ENCODE results near the gene KRT75. TPM values are rescaled to one million over a fixed set of nuclear protein-coding genes. Genes with fewer than 3 reads are reported as not detected.

Gene KRT75
- polyA plus RNA-seq, 1 donor (not counting 4 experiments of a cell fraction or from before 2014, with no cell fraction given), result 59.4 TPM

DNA sequence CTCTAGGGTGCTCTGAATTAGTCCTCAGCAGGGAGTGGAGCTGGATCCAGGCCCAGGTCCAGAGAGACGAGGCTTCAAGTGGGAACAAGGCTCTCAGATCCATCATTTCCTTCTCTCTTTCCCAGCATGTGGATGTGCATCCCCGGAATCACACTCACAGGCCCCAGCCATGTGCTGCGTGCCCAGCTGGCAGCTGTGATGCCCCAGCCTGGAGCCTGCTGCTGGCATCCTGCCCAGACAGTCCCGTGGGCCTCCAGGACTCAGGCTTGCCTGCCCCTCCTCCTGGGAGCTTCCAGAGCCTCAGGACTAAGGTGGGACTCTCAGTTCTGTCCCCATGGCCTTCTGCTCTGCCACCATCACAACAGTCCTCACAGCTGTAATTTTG, 42.6 kb downstream of the KRT75 start:
- Histone ChIP-seq H3K4me1 (ENCODE audit: control insufficient read depth, extremely low read depth, insufficient read depth, low read length) (peaks cover 52% of the 10 kb centered on the region), H4K20me1 (ENCODE audit: control insufficient read depth, extremely low read depth, insufficient read depth, low read length) (no peaks in the 10 kb centered on the region), H3K9me1 (ENCODE audit: control insufficient read depth, extremely low read depth, insufficient read depth, low read length) (no peaks in the 10 kb centered on the region), H2AFZ (ENCODE audit: control insufficient read depth, low read length) (peak overlapping the region; percentile 11), H3K9me3 (ENCODE audit: control insufficient read depth, low read depth, low read length) (no peaks in the 10 kb centered on the region), H3K27me3 (ENCODE audit: control insufficient read depth, extremely low read depth, insufficient read depth, low read length) (no peaks in the 10 kb centered on the region), H3K9ac (ENCODE audit: control insufficient read depth, extremely low read depth, insufficient read depth, low read length) (peak overlapping the region; percentile 32), H3K79me2 (ENCODE audit: control insufficient read depth, insufficient read depth, low read length) (no peaks in the 10 kb centered on the region), H3K4me2 (ENCODE audit: control insufficient read depth, extremely low read depth, insufficient read depth, low read depth, low read length) (peak overlapping the region; percentile 17), H3K36me3 (ENCODE audit: control insufficient read depth in 2 of 2, extremely low read depth in 1 of 2, insufficient read depth in 2 of 2, low read length in 2 of 2) (no peaks in the 10 kb centered on the region), H3K4me3 (ENCODE audit: control insufficient read depth in 2 of 3, extremely low read depth in 1 of 3, insufficient read depth in 2 of 3, low read depth in 1 of 3, low read length in 3 of 3) (peak overlapping the region in 1 of 3 experiments; percentile 4), H3K27ac (ENCODE audit: control insufficient read depth, insufficient read depth, low read length) (peak overlapping the region; percentile 48)
- FAIRE-seq (peak; percentile 63), DNase-seq (ENCODE audit: low read depth, low spot score) (no peak)
- dilution Hi-C loops (cut with MboI; ENCODE audit: extremely low pct_ligation_motif_present, low sequenced_read_pairs), result no loop called here
- TF ChIP-seq EZH2 (IDR thresholded peaks at IDR 0.05; ENCODE audit: low read length), result no peak
- TF ChIP-seq, protein P1, sequence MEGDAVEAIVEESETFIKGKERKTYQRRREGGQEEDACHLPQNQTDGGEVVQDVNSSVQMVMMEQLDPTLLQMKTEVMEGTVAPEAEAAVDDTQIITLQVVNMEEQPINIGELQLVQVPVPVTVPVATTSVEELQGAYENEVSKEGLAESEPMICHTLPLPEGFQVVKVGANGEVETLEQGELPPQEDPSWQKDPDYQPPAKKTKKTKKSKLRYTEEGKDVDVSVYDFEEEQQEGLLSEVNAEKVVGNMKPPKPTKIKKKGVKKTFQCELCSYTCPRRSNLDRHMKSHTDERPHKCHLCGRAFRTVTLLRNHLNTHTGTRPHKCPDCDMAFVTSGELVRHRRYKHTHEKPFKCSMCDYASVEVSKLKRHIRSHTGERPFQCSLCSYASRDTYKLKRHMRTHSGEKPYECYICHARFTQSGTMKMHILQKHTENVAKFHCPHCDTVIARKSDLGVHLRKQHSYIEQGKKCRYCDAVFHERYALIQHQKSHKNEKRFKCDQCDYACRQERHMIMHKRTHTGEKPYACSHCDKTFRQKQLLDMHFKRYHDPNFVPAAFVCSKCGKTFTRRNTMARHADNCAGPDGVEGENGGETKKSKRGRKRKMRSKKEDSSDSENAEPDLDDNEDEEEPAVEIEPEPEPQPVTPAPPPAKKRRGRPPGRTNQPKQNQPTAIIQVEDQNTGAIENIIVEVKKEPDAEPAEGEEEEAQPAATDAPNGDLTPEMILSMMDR (optimal IDR thresholded peaks at IDR 0.05 in 1 of 3, IDR thresholded peaks at IDR 0.05 in 1 of 3, conservative IDR thresholded peaks at IDR 0.05 in 1 of 3; ENCODE audit: extremely low read depth in 1 of 3, insufficient read depth in 2 of 3, low read length in 3 of 3), result no peak

DNA sequence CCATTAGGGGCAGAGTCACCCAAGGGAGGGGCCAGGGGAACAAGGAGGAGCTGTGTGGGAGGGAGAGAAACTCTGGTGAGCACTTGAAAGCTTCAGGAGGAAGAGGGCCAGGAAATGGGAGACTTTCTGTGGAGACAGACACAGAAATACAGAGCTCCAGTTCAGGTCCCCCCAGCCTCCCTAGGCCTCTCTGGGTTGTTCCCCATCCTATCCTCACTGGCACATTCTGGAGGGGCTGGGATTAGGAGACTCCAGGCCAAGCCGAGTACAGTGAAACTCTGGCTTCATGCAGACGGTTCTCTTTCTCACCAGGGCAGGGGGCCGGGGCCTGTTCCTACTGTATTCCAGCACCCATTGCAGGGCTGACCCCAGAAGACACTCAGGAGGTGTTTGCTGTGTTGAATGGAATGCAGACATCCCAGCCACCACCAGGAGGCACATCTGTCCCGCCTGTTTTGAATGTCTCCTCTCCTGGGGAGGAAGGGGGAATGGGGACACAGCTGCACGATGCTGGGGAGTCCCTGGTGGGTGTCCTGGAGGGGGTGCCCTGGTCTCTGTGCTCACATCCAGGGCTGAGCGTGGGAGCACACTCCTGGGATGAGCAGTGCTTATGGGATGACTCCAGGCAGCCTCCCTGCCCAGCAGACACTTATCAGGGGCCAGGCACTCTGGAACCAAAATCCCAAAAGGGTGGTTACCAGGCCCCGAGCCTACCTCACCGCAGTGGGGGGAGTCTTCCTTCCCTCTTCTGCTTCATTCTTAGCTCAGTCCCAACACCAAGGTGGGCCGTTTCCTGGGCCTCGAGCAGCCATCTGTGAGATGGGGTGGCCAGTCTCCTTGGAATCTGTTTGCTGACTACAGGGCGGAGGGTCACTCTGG, 43.2 kb downstream of the KRT75 start:
- DNase-seq (ENCODE audit: low read depth, low spot score) (no peak), FAIRE-seq (peak; percentile 90)
- Histone ChIP-seq H3K4me2 (ENCODE audit: control insufficient read depth, extremely low read depth, insufficient read depth, low read depth, low read length) (peak overlapping the region; percentile 17), H4K20me1 (ENCODE audit: control insufficient read depth, extremely low read depth, insufficient read depth, low read length) (no peaks in the 10 kb centered on the region), H3K27me3 (ENCODE audit: control insufficient read depth, extremely low read depth, insufficient read depth, low read length) (no peaks in the 10 kb centered on the region), H3K9ac (ENCODE audit: control insufficient read depth, extremely low read depth, insufficient read depth, low read length) (peak overlapping the region; percentile 32), H3K36me3 (ENCODE audit: control insufficient read depth in 2 of 2, extremely low read depth in 1 of 2, insufficient read depth in 2 of 2, low read length in 2 of 2) (no peaks in the 10 kb centered on the region), H3K27ac (ENCODE audit: control insufficient read depth, insufficient read depth, low read length) (peak overlapping the region; percentile 48), H3K79me2 (ENCODE audit: control insufficient read depth, insufficient read depth, low read length) (no peaks in the 10 kb centered on the region), H3K4me3 (ENCODE audit: control insufficient read depth in 2 of 3, extremely low read depth in 1 of 3, insufficient read depth in 2 of 3, low read depth in 1 of 3, low read length in 3 of 3) (peak overlapping the region in 1 of 3 experiments; percentile 4), H3K9me1 (ENCODE audit: control insufficient read depth, extremely low read depth, insufficient read depth, low read length) (no peaks in the 10 kb centered on the region), H2AFZ (ENCODE audit: control insufficient read depth, low read length) (peak overlapping the region; percentile 11), H3K4me1 (ENCODE audit: control insufficient read depth, extremely low read depth, insufficient read depth, low read length) (peaks cover 52% of the 10 kb centered on the region), H3K9me3 (ENCODE audit: control insufficient read depth, low read depth, low read length) (no peaks in the 10 kb centered on the region)
- no peak for TF ChIP-seq EZH2 (IDR thresholded peaks at IDR 0.05; ENCODE audit: low read length)
- TF ChIP-seq, protein P1 (optimal IDR thresholded peaks at IDR 0.05 in 1 of 3, IDR thresholded peaks at IDR 0.05 in 1 of 3, conservative IDR thresholded peaks at IDR 0.05 in 1 of 3; ENCODE audit: extremely low read depth in 1 of 3, insufficient read depth in 2 of 3, low read length in 3 of 3), result peak; percentile 85 to 96 (median 86)
- dilution Hi-C loops (cut with MboI; ENCODE audit: extremely low pct_ligation_motif_present, low sequenced_read_pairs), result no loop called here
